GM19467 (cell line): ENCODE data around the gene C2CD2L.
"Not testable (repeated sequence)": the region's sequence is repeated elsewhere in the genome, so short reads cannot be mapped to it uniquely, and the experiment has no call there.

Source experiments
- ATAC-seq: cut with Tn5 transposase; IDR thresholded peaks from one replicate; pipeline ENCODE4 v1.9.1; 2021; ENCODE audit warnings: mild to moderate bottlenecking, moderate library complexity; ENCODE audit not compliant: unreplicated experiment

Gene C2CD2L

GRCh38 chr11:119113716-119114115 is 6.6 kb downstream of the C2CD2L start:
- no peak for ATAC-seq

- no peak for ATAC-seq
Observed at GRCh38 chr11:119114351-119114750, 7.2 kb downstream of the C2CD2L start.

GRCh38 chr11:119115484-119116234 is 8.5 kb downstream of the C2CD2L start:
- no peak for ATAC-seq

- ATAC-seq, result no peak
Observed at GRCh38 chr11:119116235-119116594, 9.1 kb downstream of the C2CD2L start.

- no peak for ATAC-seq
Observed at GRCh38 chr11:119116601-119117000, 9.5 kb downstream of the C2CD2L start.

- no peak for ATAC-seq
Observed at GRCh38 chr11:119117004-119117706, 10.0 kb downstream of the C2CD2L start.

GRCh38 chr11:119118227-119118626 is 11.1 kb downstream of the C2CD2L start:
- ATAC-seq, result no peak

- ATAC-seq, result no peak
Observed at GRCh38 chr11:119118946-119119345, 11.8 kb downstream of the C2CD2L start.

GRCh38 chr11:119120639-119121007 is 13.5 kb downstream of the C2CD2L start:
- no peak for ATAC-seq

GRCh38 chr11:119121008-119121810 is 14.1 kb downstream of the C2CD2L start, which contains the start of gene HINFP:
Gene HINFP, plus strand, starts transcription at chr11:119121580. Its CDS starts 5,365 bp downstream, at chr11:119126945.
- peak; percentile 96 for ATAC-seq

- ATAC-seq, result no peak
Observed at GRCh38 chr11:119121811-119122124, 14.6 kb downstream of the C2CD2L start.

GRCh38 chr11:119125821-119126220 is 18.7 kb downstream of the C2CD2L start:
- no peak for ATAC-seq

- no peak for ATAC-seq
Observed at GRCh38 chr11:119126675-119127268, 19.6 kb downstream of the C2CD2L start.

GRCh38 chr11:119130662-119131061 is 23.5 kb downstream of the C2CD2L start:
- ATAC-seq, result no peak

GRCh38 chr11:119134389-119134978 is 27.3 kb downstream of the C2CD2L start:
- no peak for ATAC-seq

- ATAC-seq, result not testable (repeated sequence)
Observed at GRCh38 chr11:119139276-119139675, 32.1 kb downstream of the C2CD2L start.

- no peak for ATAC-seq
Observed at GRCh38 chr11:119144825-119145486, 37.8 kb downstream of the C2CD2L start.

- no peak for ATAC-seq
Observed at GRCh38 chr11:119145551-119145950, 38.4 kb downstream of the C2CD2L start.

- no peak for ATAC-seq
Observed at GRCh38 chr11:119147604-119148333, 40.6 kb downstream of the C2CD2L start.

- no peak for ATAC-seq
Observed at GRCh38 chr11:119148720-119149017, 41.5 kb downstream of the C2CD2L start.
